ENCODE measurements around the gene INPP5A.
A peak's percentile ranks its signal among the peaks of the same experiment; 100 is the strongest.

Gene INPP5A

DNA sequence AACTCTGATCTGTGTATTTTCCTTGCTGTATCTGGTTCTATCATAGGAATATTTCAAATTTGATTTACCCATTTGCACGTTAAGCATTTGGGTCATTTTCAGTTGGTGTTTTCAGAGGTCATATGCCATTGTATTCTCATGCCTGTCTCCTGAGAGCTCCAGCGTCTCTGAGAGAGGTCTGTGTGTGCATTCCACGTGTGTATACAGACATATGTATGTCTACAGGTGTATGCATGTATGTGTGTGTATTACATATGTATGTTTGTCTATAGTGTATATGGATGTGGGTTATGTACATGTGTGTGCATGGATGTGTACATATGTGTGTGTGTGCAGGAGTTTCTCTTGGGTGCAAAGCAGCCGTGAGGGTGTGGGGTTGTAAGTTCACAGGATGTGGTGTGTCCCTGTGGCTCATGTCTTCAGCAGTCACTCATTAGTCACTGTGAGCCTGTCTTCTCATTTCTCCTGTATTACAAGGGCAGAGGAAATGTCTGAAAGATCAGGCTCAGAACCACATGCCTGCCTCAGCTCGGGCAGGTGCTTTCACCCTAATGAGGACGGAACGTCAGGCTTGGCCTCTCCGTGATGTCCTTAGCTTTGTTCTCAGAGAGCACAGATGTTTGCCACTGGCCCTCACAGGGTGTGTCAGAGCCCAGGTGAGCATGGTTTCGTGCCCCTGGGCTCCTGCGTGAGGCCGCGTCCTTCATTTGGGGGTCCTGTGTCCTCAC is 146.7 kb downstream of the INPP5A start:
- DNase-seq, result peak; percentile 5

DNA sequence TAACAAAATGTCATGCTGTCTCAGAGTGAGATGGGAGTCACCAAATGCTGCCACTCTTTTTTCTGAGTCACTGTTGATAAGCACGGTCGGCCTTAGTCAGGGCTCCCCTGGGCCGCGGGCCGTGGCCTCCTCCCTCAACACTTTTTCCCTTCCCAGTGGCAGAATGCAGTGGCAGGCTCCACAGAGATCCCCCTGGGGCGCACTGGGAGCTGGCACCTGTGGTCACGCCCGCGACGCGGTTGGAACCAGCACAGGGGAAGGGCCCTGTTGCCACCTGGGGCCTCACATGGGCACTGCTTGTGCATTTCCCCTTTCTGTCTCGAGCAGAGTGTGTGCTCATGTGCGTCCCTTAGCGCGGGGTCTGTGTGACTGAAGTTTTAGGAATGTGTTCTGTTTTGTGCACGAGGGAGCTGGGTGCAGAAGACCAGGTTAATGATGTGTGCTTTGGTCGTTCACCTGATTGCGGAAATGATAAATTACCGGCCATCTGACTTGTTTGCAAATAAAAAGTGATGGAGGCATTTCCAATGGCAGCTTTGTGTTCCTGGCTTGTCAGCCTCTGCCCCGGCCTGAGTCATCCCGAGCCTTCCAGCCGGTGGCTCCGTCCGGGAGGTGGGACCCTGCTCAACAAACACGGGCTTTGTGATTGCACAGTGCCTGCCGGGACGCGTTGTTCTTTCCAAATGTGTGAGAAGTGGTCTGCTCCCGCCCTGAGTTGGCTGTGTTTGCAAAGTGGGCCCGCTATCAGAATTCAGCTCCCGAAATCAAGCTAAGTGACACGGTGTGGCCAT is 147.7 kb downstream of the INPP5A start:
- peak; percentile 91 for DNase-seq

DNA sequence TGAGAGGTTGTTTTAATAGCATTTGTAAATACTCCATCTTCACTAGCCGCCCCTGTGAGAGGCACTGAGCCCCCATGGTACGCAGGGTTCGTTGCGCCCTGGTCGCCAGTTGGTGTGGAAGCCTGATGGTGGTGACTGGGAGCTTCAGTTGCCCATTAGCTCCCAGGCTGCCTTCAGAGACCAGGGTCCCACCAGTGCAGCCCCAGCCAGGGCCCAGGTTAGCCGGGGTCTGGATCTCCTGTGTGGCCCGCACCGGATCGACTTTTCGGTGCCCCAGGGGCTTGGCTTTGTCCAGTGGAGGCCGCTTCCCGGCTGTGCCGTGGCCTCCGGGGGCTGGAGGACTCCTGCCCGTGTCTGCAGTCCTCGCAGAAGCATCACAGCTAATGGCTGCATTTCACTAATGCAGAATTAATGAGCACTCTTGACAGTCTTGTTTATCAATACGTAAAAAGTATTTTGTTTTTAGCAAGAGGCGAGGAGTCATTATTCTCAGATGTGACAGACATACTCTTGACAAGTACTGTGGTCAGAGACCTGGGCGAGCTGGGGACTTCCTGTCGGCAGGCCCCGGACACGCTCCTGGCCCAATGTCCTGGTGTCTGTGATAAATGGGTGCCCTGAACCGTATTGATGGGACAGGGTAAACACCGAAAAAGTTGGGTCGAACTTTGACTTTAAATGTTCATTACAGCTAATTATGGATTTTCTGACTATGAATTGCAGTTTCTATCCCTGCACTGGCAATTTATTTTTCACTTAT is 148.5 kb downstream of the INPP5A start:
- no peak for DNase-seq

DNA sequence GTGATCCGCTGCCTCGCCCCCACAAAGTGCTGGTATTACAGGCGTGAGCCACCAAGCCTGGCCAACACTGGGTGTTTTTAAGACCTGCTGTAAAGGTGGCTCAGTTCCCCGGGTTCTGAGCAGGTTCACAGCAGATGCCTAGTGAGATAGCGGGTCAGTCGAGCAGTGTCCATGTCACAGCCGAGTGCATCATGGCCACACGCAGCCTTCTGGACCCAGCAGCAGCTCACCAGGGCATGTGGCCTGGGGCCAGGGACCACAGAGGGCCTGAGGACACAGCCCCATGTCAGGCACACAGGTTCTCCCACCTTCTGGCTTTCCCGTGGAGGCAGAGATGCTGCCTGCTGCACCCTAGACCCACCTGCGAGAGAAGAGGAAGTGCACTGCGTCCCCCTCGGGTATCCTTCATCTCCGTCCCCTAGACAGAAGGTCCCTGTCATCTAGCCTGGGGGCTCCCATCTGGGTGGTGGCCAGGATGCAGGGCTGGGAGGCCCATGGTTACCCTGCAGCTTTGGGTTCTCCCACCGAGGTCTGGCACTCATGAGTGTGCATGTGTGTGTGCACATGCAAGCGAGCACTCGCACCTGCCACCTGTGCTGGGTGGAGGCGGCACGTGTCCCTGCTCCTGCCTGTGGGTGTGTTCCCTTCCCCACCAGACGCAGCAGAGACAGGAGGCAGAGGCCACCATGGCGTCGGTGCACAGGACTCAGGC is 149.8 kb downstream of the INPP5A start:
- no peak for DNase-seq

DNA sequence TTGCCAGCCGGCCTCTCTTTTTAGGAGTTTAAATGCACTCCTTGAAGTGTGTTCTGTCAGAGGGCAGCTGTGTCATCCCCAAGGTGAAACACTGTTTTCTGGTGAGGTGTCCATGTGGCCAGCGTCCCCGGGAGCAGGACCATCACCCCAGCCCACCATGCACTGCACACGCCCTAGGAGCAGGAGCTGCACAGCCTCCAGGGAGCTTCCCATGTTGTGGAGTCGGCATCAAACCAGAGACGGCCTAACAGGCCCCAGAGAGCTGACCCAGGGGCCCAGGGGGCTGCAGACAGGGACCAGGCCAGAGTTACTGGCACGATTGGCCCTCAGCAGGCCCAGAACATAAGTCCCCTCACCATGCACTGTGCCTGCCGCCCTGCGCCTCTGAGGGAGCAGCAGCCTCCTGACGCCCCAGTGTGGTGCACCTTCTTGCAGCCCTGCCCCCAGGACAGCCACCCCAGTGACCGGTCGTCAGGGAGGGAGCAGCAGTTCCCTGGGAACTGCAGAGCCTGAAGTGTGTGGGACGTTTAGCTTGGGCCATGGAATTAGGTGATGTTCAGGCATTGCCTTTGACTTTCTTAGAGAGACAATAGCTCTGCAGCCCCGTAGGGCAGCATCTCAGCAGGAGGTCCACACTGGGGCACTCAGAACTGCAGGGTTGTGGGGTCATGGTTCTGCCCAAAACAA is 150.4 kb downstream of the INPP5A start:
- no peak for DNase-seq

DNA sequence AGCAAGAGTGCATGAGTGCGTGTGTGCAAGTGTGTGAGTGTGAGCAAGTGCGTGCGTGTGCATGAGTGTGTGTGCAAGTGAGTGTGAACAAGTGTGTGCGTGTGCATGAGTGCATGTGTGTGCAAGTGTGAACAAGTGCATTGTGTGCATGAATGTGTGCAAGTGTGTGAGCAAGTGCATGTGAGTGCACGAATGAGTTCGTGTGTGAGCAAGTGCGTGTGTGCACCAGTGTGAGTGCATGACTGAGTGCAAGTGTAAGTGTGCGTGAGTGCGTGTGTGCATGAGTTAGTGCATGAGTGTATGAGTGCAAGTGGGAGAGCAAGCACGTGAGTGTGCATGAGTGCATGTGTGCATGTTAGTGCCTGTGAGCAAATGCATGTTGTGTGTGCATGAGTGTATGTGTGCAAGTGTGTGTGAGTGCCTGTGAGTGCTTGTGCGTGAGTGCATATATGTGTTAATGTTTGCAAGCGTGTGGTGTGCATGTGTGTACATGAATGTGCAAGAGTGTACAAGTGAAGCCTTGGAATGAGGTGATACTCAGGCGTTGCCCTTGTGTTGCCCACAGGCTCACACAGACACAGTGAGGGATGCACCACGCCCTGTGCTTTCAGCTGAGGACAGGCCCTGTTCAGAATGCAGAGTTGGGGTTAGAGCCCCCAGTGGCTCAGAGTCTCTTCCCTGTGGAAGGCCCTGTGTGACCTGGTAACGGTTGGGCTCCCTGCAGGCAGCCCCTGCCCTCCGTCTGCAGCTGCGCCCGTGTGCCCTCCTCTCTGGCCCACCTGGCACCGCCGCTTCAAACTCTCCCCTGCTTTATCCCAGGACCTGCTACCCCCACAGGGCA is 151.2 kb downstream of the INPP5A start:
- no peak for DNase-seq

- DNase-seq, result no peak
Observed at GRCh38 chr10:132689721-132690360, 152.3 kb downstream of the INPP5A start.

DNA sequence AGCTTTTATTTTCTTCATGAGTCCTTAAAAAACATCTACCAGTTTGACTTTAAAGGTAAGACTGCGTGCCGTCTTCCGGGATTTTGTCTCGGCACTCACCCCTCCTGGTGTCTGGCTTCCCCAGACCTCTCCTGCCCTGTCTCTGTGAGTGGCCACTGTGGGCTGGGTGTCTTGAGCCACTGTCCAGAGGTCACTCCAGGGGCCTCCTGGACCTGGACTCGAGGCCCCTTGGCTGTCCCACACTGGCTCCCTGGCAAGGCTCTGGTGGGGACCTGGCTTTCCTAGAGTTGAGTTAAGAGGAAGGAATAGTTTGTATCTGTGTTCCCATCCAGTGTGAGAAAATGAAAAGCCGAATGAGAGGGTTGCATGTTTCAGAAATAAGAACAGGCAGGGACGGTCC is 152.8 kb downstream of the INPP5A start:
- no peak for DNase-seq

DNA sequence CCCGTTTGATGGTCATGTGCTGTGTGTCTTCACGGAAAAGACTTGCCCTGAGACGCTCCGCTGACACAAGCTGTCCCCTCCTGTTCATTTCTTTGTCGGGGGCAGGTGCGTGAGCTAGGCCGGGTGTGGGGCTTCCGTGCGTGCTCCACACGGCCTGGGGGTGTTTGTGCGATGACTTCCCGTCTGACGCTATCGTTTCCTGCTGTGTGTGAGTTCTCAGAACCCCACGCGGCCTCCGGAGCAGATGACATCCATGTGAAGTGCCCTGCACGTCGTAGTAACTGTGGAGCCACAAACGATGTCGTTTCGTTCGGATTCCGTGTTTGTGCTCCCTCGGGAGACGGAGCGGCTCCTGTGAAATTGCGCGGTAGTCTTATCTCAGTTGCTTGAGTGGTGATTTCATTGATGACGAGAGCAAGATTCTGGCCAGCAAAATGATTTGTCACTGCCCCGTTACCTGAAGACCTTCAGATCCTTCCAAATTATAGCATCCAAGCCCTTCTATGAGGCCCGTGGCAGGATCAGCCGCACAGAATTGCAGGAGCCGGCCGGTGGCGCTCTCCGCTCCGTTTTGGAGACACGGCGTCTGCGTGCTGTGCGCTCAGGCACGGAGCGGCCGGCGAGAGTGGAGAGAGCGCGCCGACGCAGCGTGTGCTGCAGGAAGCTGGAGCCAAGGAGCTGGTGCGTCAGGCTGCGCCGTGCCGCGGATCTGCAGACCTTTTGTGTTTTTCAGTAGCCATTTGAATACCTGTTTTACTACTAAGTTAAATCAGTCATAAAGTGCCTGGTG is 153.4 kb downstream of the INPP5A start:
- DNase-seq, result no peak

DNA sequence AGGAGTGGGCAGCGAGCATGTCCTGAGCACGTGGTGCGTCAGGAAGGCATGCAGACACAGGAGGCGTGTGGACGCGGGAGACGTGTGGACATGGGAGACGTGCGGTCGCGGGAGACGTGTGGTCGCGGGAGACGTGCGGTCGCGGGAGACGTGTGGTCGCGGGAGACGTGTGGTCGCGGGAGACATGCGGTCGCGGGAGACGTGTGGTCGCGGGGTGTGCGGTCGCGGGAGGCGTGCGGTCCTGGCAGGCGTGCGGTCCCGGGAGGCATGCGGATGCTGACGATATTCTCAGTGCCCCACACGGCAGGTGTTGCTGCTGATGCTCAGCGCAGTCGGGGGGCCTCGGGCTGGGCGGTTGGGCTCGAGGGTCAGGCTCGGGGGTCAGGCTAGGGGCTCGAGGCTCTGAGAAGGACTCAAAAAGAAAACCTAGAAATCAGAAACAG is 154.1 kb downstream of the INPP5A start:
- DNase-seq, result no peak

GRCh38 chr10:132692311-132692710 is 154.7 kb downstream of the INPP5A start:
- DNase-seq, result no peak

GRCh38 chr10:132693676-132694075 is 156.1 kb downstream of the INPP5A start:
- no peak for DNase-seq

DNA sequence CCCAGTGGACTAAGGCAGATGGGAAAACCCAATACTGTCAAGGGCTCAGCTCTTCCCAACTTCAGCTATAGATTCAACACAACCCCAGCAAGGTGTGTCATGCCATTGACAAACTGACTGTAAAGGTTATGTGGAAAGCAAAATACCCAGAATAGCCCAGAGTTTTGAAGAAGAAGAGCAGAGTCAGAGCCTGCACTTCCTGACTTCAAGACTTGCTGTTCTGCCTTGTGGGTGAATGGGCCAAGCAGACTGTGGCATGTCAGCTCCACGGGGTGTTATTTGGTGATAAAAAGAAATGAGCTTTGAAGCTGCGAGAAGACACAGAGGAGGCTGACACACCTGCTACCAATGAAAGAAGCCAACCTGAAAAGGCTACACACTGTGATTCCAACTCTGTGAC is 158.6 kb downstream of the INPP5A start:
- DNase-seq, result no peak

DNA sequence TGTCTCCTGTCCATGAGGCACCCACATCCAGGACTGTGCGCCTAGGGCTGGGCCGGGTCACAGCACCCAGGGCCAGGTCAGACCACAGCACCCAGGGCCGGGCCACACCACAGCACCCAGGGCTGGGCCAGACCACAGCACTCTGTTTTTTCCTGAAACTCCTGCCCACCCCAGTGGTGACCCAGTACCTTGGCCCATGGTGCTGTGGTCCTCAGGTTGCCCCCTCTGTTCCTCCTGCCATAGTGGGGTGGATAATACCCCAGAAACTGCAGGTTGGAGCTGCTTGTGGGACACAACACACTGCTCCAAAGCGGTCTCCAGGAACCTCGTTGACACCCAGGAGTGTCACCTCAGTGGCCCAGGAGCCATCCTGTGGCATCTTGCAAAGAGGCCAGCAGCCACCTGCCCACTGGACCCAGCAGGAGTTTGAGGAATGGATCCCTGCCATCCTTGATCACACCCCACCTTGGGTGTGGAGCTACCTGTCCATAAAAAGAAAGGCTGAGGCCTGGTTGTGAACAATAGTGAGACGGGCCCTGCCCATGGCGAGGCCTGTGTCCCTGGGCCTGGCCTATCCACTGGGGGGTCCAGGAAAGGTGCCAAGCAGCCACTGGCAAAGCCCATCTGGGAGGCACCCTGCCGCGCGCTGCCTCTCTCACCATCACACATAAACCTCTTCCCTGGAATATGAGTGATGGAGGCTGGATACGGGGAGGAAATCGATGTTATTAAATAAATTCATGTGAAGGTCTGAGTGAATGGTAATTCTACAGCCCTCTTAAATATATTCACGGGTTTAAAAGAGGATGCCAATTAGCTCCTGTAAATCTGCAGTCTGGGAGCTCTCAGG is 159.4 kb downstream of the INPP5A start:
- DNase-seq, result no peak

DNA sequence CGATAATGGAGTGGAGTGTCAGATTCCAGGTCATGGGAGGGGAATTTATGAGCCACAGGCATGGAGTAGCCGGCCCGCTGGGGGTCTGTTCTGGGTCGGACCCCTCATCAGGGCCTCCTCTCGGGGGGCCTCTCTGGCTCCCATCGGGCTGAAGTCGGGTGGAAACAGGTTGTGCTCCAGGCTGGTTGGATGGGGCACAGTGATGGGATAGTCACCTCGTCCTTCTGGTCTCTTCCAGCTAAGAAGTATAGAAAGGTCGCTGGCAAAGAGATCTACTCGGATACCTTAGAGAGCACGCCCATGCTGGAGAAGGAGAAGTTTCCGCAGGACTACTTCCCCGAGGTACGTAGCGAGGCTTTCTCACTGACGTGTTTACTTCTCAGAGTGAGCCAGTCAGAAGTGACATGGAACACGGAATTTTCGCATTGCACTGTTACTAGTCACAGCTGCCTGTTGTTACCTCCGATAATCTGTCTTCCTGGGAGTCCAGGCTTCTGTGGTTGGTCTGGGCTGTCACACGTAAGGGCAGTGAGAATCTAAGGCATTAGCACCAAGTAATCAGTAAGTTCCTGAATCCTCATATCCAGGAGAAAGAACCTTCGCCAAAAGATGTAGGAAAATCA is 160.1 kb downstream of the INPP5A start:
- DNase-seq, result no peak

GRCh38 chr10:132698211-132698751 is 160.7 kb downstream of the INPP5A start:
- DNase-seq, result no peak

- no peak for DNase-seq
Observed at GRCh38 chr10:132698761-132699391, 161.3 kb downstream of the INPP5A start.

Measured in midbrain (tissue), 1 donor.